WTC11 (cell line): ENCODE data around the gene AMIGO1. TPM values are rescaled to one million over a fixed set of nuclear protein-coding genes. Genes with fewer than 3 reads are reported as not detected.

Experiments used
- ATAC-seq: fragments of 200-7000 bp; cut with Tn5 transposase; 2 replicates; pipeline ENCODE4 v1.10.0; 2021; ENCODE audit warnings: mild to moderate bottlenecking, moderate library complexity
- CTCF ChIA-PET: fragments of 300-600 bp; sonication (Branson Sonifier 250); formaldehyde crosslinking; loops from one replicate; lab custom pipeline; 2021; ENCODE audit warnings: antibody characterized with exemption; lab: Charles Lee
- POLR2A ChIA-PET: fragments of 350-600 bp; sonication (Branson Sonifier 250); formaldehyde crosslinking; loops from one replicate; lab custom pipeline; 2021; ENCODE audit warnings: antibody characterized with exemption; lab: Charles Lee
- DNase-seq: peaks from one replicate; pipeline ENCODE4 v3.0.0; 2021; ENCODE audit warnings: low spot score
- H3K27ac Mint-ChIP-seq: 2 replicates; pipeline ENCODE4 v1.8.0; 2021; ENCODE audit warnings: mixed read lengths
- H3K27me3 Mint-ChIP-seq: 2 replicates; pipeline ENCODE4 v1.8.0; 2021; ENCODE audit warnings: low read depth, mild to moderate bottlenecking, moderate library complexity, mixed read lengths
- H3K36me3 Mint-ChIP-seq: 2 replicates; pipeline ENCODE4 v1.8.0; 2021; ENCODE audit warnings: mixed read lengths
- H3K4me1 Mint-ChIP-seq: 2 replicates; pipeline ENCODE4 v1.8.0; 2022; ENCODE audit warnings: mixed read lengths
- H3K4me3 Mint-ChIP-seq: 2 replicates; pipeline ENCODE4 v1.8.0; 2021; ENCODE audit warnings: mild to moderate bottlenecking, moderate library complexity, mixed read lengths
- H3K9me3 Mint-ChIP-seq: 2 replicates; pipeline ENCODE4 v1.8.0; 2021; ENCODE audit warnings: mixed read lengths
- AFF4 ChIP-seq: sonication (generic); formaldehyde crosslinking; IDR thresholded peaks from 2 replicates; pipeline ENCODE4 v1.8.1; 2023; ENCODE audit warnings: mild to moderate bottlenecking, missing genetic modification reagents, borderline replicate concordance
- CTCF ChIP-seq: fragments of 200-600 bp; IDR thresholded peaks from 2 replicates; pipeline ENCODE4 v1.8.0; 2022; ENCODE audit warnings: antibody characterized with exemption
- FOXJ3 ChIP-seq: sonication (generic); formaldehyde crosslinking; IDR thresholded peaks from 2 replicates; pipeline ENCODE4 v1.9.0; 2021; ENCODE audit warnings: missing genetic modification reagents, mild to moderate bottlenecking, borderline replicate concordance
- NFATC4 ChIP-seq: fragments of 250-450 bp; sonication (Bioruptor Pico); IDR thresholded peaks from 2 replicates; pipeline ENCODE4 v1.9.0; 2021; ENCODE audit warnings: mild to moderate bottlenecking
- OVOL2 ChIP-seq: fragments of 250-450 bp; sonication (Bioruptor Pico); IDR thresholded peaks from 2 replicates; pipeline ENCODE4 v1.9.0; 2021; ENCODE audit warnings: mild to moderate bottlenecking, borderline replicate concordance
- TCF7 ChIP-seq: sonication (generic); formaldehyde crosslinking; IDR thresholded peaks from 2 replicates; pipeline ENCODE4 v1.8.0; 2022; ENCODE audit warnings: mild to moderate bottlenecking, low read depth, missing genetic modification reagents, moderate library complexity
- TP53 ChIP-seq: sonication (generic); formaldehyde crosslinking; IDR thresholded peaks from 2 replicates; pipeline ENCODE4 v1.8.1; 2023; ENCODE audit warnings: mild to moderate bottlenecking, missing genetic modification reagents
- ZMAT4 ChIP-seq: fragments of 250-450 bp; sonication (Bioruptor Pico); IDR thresholded peaks from 2 replicates; pipeline ENCODE4 v1.9.0; 2021; ENCODE audit warnings: mild to moderate bottlenecking
- total RNA-seq: library from RNA; stranded (reverse); gene quantifications from 3 replicates; pipeline ENCODE4 v1.2.3, GENCODE V29; 2021
- TF ChIP-seq, protein P1 (sequence below): fragments of 250-450 bp; sonication (Bioruptor Pico); IDR thresholded peaks from 2 replicates; pipeline ENCODE4 v1.9.0; 2021; ENCODE audit warnings: moderate library complexity, mild to moderate bottlenecking, inconsistent platforms, borderline replicate concordance
- TF ChIP-seq, protein P2 (sequence below): sonication (generic); formaldehyde crosslinking; IDR thresholded peaks from 2 replicates; pipeline ENCODE4 v1.8.0; 2023; ENCODE audit warnings: missing genetic modification reagents, mild to moderate bottlenecking, borderline replicate concordance
- TF ChIP-seq, protein P3 (sequence below): sonication (generic); formaldehyde crosslinking; IDR thresholded peaks from 2 replicates; pipeline ENCODE4 v1.8.1; 2022; ENCODE audit warnings: mild to moderate bottlenecking, missing genetic modification reagents, moderate library complexity, borderline replicate concordance
- TF ChIP-seq, protein P4 (sequence below): sonication (generic); formaldehyde crosslinking; IDR thresholded peaks from 2 replicates; pipeline ENCODE4 v1.8.0; 2022; ENCODE audit warnings: mild to moderate bottlenecking, missing genetic modification reagents

Gene AMIGO1
- total RNA-seq, 1 experiment from 2014 or later = 2.4 TPM

- peaks cover 4% of the 10 kb centered on the region for H3K9me3 Mint-ChIP-seq
- TF ChIP-seq, protein P1, sequence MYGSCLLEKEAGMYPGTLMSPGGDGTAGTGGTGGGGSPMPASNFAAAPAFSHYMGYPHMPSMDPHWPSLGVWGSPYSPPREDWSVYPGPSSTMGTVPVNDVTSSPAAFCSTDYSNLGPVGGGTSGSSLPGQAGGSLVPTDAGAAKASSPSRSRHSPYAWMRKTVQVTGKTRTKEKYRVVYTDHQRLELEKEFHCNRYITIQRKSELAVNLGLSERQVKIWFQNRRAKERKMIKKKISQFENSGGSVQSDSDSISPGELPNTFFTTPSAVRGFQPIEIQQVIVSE (CRISPR knock-in tag) = no peak
- TF ChIP-seq, protein P2, sequence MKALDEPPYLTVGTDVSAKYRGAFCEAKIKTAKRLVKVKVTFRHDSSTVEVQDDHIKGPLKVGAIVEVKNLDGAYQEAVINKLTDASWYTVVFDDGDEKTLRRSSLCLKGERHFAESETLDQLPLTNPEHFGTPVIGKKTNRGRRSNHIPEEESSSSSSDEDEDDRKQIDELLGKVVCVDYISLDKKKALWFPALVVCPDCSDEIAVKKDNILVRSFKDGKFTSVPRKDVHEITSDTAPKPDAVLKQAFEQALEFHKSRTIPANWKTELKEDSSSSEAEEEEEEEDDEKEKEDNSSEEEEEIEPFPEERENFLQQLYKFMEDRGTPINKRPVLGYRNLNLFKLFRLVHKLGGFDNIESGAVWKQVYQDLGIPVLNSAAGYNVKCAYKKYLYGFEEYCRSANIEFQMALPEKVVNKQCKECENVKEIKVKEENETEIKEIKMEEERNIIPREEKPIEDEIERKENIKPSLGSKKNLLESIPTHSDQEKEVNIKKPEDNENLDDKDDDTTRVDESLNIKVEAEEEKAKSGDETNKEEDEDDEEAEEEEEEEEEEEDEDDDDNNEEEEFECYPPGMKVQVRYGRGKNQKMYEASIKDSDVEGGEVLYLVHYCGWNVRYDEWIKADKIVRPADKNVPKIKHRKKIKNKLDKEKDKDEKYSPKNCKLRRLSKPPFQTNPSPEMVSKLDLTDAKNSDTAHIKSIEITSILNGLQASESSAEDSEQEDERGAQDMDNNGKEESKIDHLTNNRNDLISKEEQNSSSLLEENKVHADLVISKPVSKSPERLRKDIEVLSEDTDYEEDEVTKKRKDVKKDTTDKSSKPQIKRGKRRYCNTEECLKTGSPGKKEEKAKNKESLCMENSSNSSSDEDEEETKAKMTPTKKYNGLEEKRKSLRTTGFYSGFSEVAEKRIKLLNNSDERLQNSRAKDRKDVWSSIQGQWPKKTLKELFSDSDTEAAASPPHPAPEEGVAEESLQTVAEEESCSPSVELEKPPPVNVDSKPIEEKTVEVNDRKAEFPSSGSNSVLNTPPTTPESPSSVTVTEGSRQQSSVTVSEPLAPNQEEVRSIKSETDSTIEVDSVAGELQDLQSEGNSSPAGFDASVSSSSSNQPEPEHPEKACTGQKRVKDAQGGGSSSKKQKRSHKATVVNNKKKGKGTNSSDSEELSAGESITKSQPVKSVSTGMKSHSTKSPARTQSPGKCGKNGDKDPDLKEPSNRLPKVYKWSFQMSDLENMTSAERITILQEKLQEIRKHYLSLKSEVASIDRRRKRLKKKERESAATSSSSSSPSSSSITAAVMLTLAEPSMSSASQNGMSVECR (CRISPR knock-in tag) = no peak
- TF ChIP-seq TCF7 (CRISPR knock-in tag) (no peak), CTCF (no peak), AFF4 (no peak), ZMAT4 (CRISPR knock-in tag) (no peak), FOXJ3 (CRISPR knock-in tag) (no peak), NFATC4 (no peak), TP53 (no peak), OVOL2 (CRISPR knock-in tag) (no peak)
- TF ChIP-seq, protein P3, sequence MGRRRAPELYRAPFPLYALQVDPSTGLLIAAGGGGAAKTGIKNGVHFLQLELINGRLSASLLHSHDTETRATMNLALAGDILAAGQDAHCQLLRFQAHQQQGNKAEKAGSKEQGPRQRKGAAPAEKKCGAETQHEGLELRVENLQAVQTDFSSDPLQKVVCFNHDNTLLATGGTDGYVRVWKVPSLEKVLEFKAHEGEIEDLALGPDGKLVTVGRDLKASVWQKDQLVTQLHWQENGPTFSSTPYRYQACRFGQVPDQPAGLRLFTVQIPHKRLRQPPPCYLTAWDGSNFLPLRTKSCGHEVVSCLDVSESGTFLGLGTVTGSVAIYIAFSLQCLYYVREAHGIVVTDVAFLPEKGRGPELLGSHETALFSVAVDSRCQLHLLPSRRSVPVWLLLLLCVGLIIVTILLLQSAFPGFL (CRISPR knock-in tag) = no peak
- TF ChIP-seq, protein P4, sequence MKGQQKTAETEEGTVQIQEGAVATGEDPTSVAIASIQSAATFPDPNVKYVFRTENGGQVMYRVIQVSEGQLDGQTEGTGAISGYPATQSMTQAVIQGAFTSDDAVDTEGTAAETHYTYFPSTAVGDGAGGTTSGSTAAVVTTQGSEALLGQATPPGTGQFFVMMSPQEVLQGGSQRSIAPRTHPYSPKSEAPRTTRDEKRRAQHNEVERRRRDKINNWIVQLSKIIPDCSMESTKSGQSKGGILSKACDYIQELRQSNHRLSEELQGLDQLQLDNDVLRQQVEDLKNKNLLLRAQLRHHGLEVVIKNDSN (CRISPR knock-in tag) = no peak
- ATAC-seq = no peak
- no peak for DNase-seq
- no peak overlapping the region for H3K27ac Mint-ChIP-seq
- POLR2A ChIA-PET = interaction anchor here (1.8 kb wide), 1 partner anchor 9 kb away, joined by 9 read pairs; the partner anchor contains the start of gene GNAI3
- no peak overlapping the region for H3K4me3 Mint-ChIP-seq
- H3K27me3 Mint-ChIP-seq = no peaks in the 10 kb centered on the region
- CTCF ChIA-PET = interaction anchor here (1.0 to 2.8 kb wide), 2 partner anchors 13 to 73 kb away, joined by 3 to 11 read pairs; no protein-coding TSS in a partner anchor
- H3K4me1 Mint-ChIP-seq = peaks cover 20% of the 10 kb centered on the region
- H3K36me3 Mint-ChIP-seq = peaks cover 4% of the 10 kb centered on the region; the same call in 1 of the 2 replicates
Observed at GRCh38 chr1:109557520-109557919, 48.0 kb upstream of the AMIGO1 start.
